Keratinocyte (primary cell): ENCODE measurements around the gene CTTN. TPM values are rescaled to one million over a fixed set of nuclear protein-coding genes. Genes with fewer than 3 reads are reported as not detected.

Source experiments
- DNase-seq: peaks from one replicate; pipeline ENCODE4 v3.0.0-alpha.2; 2011; ENCODE audit warnings: low read depth, missing footprints, low spot score
- FAIRE-seq: peaks from 2 replicates; lab custom pipeline; 2011; peaks lifted over from hg19 to GRCh38; lab: Jason Lieb, UNC
- H2AFZ ChIP-seq: 2 replicates; pipeline ENCODE4 v1.6.0; 2012; ENCODE audit warnings: low read length, control low read depth, inconsistent platforms; ENCODE audit not compliant: control insufficient read depth
- H3K27ac ChIP-seq: 2 replicates; pipeline ENCODE4 v1.5.1; 2011; ENCODE audit warnings: low read length; ENCODE audit not compliant: control insufficient read depth, insufficient read depth
- H3K27me3 ChIP-seq: 3 replicates; pipeline ENCODE4 v1.6.0; 2011; ENCODE audit warnings: low read length; ENCODE audit not compliant: control insufficient read depth, insufficient read depth; ENCODE audit errors: extremely low read depth
- H3K36me3 ChIP-seq, 2 experiments: 2 replicates in 1 of 2; 3 replicates in 1 of 2; pipeline ENCODE4 v1.5.1; 2011; ENCODE audit warnings: low read length in 2 of 2, mild to moderate bottlenecking in 1 of 2; ENCODE audit not compliant: control insufficient read depth in 2 of 2, insufficient read depth in 2 of 2; ENCODE audit errors: extremely low read depth in 1 of 2
- H3K4me1 ChIP-seq: 3 replicates; pipeline ENCODE4 v1.5.1; 2011; ENCODE audit warnings: low read length; ENCODE audit not compliant: control insufficient read depth, insufficient read depth; ENCODE audit errors: extremely low read depth
- H3K4me2 ChIP-seq: 3 replicates; pipeline ENCODE4 v1.6.0; 2011; ENCODE audit warnings: low read depth, low read length; ENCODE audit not compliant: control insufficient read depth, insufficient read depth; ENCODE audit errors: extremely low read depth
- H3K4me3 ChIP-seq, 3 experiments: fragments of 200-600 bp in 1 of 3; sonication (generic) in 1 of 3; 2 replicates in 2 of 3; 3 replicates in 1 of 3; pipeline ENCODE4 v1.5.1; 2011 to 2016; ENCODE audit warnings: low read length in 3 of 3, mild to moderate bottlenecking in 3 of 3, control low read depth in 2 of 3, inconsistent platforms in 1 of 3, low read depth in 1 of 3, mixed read lengths in 1 of 3, mixed run types in 1 of 3, moderate library complexity in 1 of 3; ENCODE audit not compliant: control insufficient read depth in 2 of 3, insufficient read depth in 2 of 3; ENCODE audit errors: extremely low read depth in 1 of 3
- H3K79me2 ChIP-seq: 2 replicates; pipeline ENCODE4 v1.6.0; 2012; ENCODE audit warnings: low read length; ENCODE audit not compliant: control insufficient read depth, insufficient read depth
- H3K9ac ChIP-seq: 3 replicates; pipeline ENCODE4 v1.6.0; 2011; ENCODE audit warnings: low read length; ENCODE audit not compliant: control insufficient read depth, insufficient read depth; ENCODE audit errors: extremely low read depth
- H3K9me1 ChIP-seq: 3 replicates; pipeline ENCODE4 v1.6.0; 2011; ENCODE audit warnings: low read length; ENCODE audit not compliant: control insufficient read depth, insufficient read depth; ENCODE audit errors: extremely low read depth
- H3K9me3 ChIP-seq: 2 replicates; pipeline ENCODE4 v1.5.1; 2012; ENCODE audit warnings: low read depth, low read length; ENCODE audit not compliant: control insufficient read depth
- H4K20me1 ChIP-seq: 3 replicates; pipeline ENCODE4 v1.6.0; 2011; ENCODE audit warnings: low read length; ENCODE audit not compliant: control insufficient read depth, insufficient read depth; ENCODE audit errors: extremely low read depth
- EZH2 ChIP-seq: IDR thresholded peaks from one replicate; pipeline ENCODE4 v1.6.1; 2012; ENCODE audit warnings: inconsistent platforms, mild to moderate bottlenecking, low read length, moderate library complexity
- dilution Hi-C: fragments of 300-500 bp; cut with MboI; formaldehyde crosslinking; loops from one replicate; pipeline ENCODE4 v1.7.0; 2020; ENCODE audit warnings: low sequenced_read_pairs; ENCODE audit not compliant: extremely low pct_ligation_motif_present
- polyA plus RNA-seq, 5 experiments: library from polyadenylated mRNA; depleted of rRNA in 3 of 5; stranded (reverse) in 3 of 5; stranded (forward) in 1 of 5; unstranded in 1 of 5; fragments of >200 nt; gene quantifications; 1 replicate in 1 of 5; 2 replicates in 3 of 5; 3 replicates in 1 of 5; pipeline versions ENCODE4 v1.2.1 to v1.2.3, GENCODE V29; 2011 to 2012; ENCODE audit warnings: missing spikeins in 2 of 5, low read depth in 1 of 5, low replicate concordance in 1 of 5
- TF ChIP-seq, protein P1 (sequence below), 3 experiments: IDR thresholded peaks in 1 of 3; conservative IDR thresholded peaks in 1 of 3; optimal IDR thresholded peaks in 1 of 3; 2 replicates in 2 of 3; 3 replicates in 1 of 3; pipeline versions ENCODE3 to v1.5.1; 2011; ENCODE audit warnings: low read length in 3 of 3, mild to moderate bottlenecking in 3 of 3, moderate library complexity in 2 of 3, control low read depth in 1 of 3, inconsistent platforms in 1 of 3; ENCODE audit not compliant: insufficient read depth in 2 of 3; ENCODE audit errors: extremely low read depth in 1 of 3

CTTN gene
- polyA plus RNA-seq, 1 donor (not counting 4 experiments of a cell fraction or from before 2014, with no cell fraction given): 184 TPM

DNA sequence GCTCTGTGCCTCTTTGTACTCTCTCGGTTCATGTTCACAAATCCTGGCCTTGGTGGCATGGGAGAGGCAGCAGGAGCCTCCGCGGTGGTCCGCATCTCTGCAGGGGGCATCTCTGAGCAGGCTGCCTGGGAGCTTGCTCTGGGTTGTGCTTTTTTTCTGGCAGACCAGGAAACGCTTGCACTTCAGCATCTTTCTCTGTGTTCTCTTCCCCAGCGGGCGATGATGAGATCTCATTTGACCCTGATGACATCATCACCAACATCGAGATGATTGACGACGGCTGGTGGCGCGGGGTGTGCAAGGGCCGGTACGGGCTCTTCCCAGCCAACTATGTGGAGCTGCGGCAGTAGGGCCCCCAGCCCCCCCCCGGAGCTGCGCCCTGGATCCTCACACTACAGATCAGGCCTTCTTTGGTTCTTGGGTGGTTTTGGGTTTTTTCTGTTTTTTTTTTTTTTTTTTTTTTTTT, 36.5 kb downstream of the CTTN start:
- Histone ChIP-seq H4K20me1 (peaks cover 8% of the 10 kb centered on the region), H3K36me3 (peaks cover 40 to 47% of the 10 kb centered on the region in 2 experiments)

GRCh38 chr11:70435361-70435760, 37.0 kb downstream of the CTTN start:
- Histone ChIP-seq H4K20me1 (peaks cover 8% of the 10 kb centered on the region), H3K4me2 (no peak overlapping the region), H3K4me1 (no peaks in the 10 kb centered on the region), H2AFZ (no peak overlapping the region), H3K9ac (no peak overlapping the region), H3K36me3 (peaks cover 40 to 43% of the 10 kb centered on the region in 2 experiments), H3K27ac (no peak overlapping the region), H3K4me3 (no peak overlapping the region), H3K9me3 (no peaks in the 10 kb centered on the region), H3K9me1 (no peaks in the 10 kb centered on the region), H3K79me2 (no peaks in the 10 kb centered on the region), H3K27me3 (no peaks in the 10 kb centered on the region)
- no peak for DNase-seq
- no peak for FAIRE-seq
- TF ChIP-seq, protein P1, sequence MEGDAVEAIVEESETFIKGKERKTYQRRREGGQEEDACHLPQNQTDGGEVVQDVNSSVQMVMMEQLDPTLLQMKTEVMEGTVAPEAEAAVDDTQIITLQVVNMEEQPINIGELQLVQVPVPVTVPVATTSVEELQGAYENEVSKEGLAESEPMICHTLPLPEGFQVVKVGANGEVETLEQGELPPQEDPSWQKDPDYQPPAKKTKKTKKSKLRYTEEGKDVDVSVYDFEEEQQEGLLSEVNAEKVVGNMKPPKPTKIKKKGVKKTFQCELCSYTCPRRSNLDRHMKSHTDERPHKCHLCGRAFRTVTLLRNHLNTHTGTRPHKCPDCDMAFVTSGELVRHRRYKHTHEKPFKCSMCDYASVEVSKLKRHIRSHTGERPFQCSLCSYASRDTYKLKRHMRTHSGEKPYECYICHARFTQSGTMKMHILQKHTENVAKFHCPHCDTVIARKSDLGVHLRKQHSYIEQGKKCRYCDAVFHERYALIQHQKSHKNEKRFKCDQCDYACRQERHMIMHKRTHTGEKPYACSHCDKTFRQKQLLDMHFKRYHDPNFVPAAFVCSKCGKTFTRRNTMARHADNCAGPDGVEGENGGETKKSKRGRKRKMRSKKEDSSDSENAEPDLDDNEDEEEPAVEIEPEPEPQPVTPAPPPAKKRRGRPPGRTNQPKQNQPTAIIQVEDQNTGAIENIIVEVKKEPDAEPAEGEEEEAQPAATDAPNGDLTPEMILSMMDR (optimal IDR thresholded peaks at IDR 0.05 in 1 of 3, IDR thresholded peaks at IDR 0.05 in 1 of 3, conservative IDR thresholded peaks at IDR 0.05 in 1 of 3; ENCODE audit: extremely low read depth in 1 of 3, insufficient read depth in 2 of 3, low read length in 3 of 3): no peak
- no peak for TF ChIP-seq EZH2
- dilution Hi-C loops: no loop called here

More for the DNA sequence above, 36.5 kb downstream of the CTTN start:
- no peak overlapping the region for H3K4me2 ChIP-seq
- dilution Hi-C loops: no loop called here
- DNase-seq (no peak), FAIRE-seq (no peak)
- H3K4me3 ChIP-seq: no peak overlapping the region
- no peak overlapping the region for H2AFZ ChIP-seq
- TF ChIP-seq, protein P1 (optimal IDR thresholded peaks at IDR 0.05 in 1 of 3, IDR thresholded peaks at IDR 0.05 in 1 of 3, conservative IDR thresholded peaks at IDR 0.05 in 1 of 3; ENCODE audit: extremely low read depth in 1 of 3, insufficient read depth in 2 of 3, low read length in 3 of 3): no peak
- no peak for TF ChIP-seq EZH2
- no peaks in the 10 kb centered on the region for H3K9me3 ChIP-seq
- H3K9me1 ChIP-seq: no peaks in the 10 kb centered on the region
- H3K4me1 ChIP-seq: no peaks in the 10 kb centered on the region
- peaks cover 3% of the 10 kb centered on the region for H3K79me2 ChIP-seq
- H3K9ac ChIP-seq: no peak overlapping the region
- H3K27me3 ChIP-seq: no peaks in the 10 kb centered on the region
- H3K27ac ChIP-seq: no peak overlapping the region
